Activated CD8-positive, alpha-beta T cell treated with anti-CD3 and anti-CD28 coated beads for 36 hours (primary cell): Measurements from ENCODE around the gene CCDC85A. TPM values are rescaled to one million over a fixed set of nuclear protein-coding genes. Genes with fewer than 3 reads are reported as not detected.

Experiments
- ATAC-seq: fragments of 200-7000 bp; cut with Tn5 transposase; one replicate; pipeline ENCODE4 v1.10.0; 2021; ENCODE audit warnings: mild to moderate bottlenecking, moderate library complexity
- CTCF ChIA-PET: fragments of 350-600 bp; sonication (Branson Sonifier 250); formaldehyde crosslinking; loops from one replicate; lab custom pipeline; 2021; ENCODE audit warnings: antibody characterized with exemption; lab: Charles Lee
- POLR2A ChIA-PET: fragments of 350-600 bp; sonication (Branson Sonifier 250); formaldehyde crosslinking; loops from one replicate; lab custom pipeline; 2021; ENCODE audit warnings: antibody characterized with exemption; lab: Charles Lee
- DNase-seq: peaks from one replicate; pipeline ENCODE4 v3.0.0-alpha.2; 2020
- H3K27ac Mint-ChIP-seq: one replicate; pipeline ENCODE4 v1.8.0; 2021; ENCODE audit warnings: mild to moderate bottlenecking, mixed read lengths
- H3K27me3 Mint-ChIP-seq: one replicate; pipeline ENCODE4 v1.8.0; 2021; ENCODE audit warnings: mixed read lengths
- H3K36me3 Mint-ChIP-seq: one replicate; pipeline ENCODE4 v1.8.0; 2021; ENCODE audit warnings: low read depth, mixed read lengths
- H3K4me1 Mint-ChIP-seq: one replicate; pipeline ENCODE4 v1.8.0; 2021; ENCODE audit warnings: low read depth, mixed read lengths
- H3K4me3 Mint-ChIP-seq: one replicate; pipeline ENCODE4 v1.8.0; 2021; ENCODE audit warnings: mild to moderate bottlenecking, moderate library complexity, mixed read lengths
- H3K9me3 Mint-ChIP-seq: one replicate; pipeline ENCODE4 v1.8.0; 2021; ENCODE audit warnings: mixed read lengths
- intact Hi-C: fragments of 100-400 bp; cut with micrococcal nuclease; formaldehyde crosslinking; loops from one replicate; pipeline ENCODE4 v1.10.0; 2022
- total RNA-seq, 2 experiments: library from RNA; stranded (reverse); gene quantifications; one replicate each; pipeline ENCODE4 v1.2.3, GENCODE V29; 2021
- TF ChIP-seq, protein P1 (sequence below): fragments of 200-600 bp; IDR thresholded peaks from one replicate; pipeline ENCODE4 v1.8.0; 2022; ENCODE audit warnings: antibody characterized with exemption, mild to moderate bottlenecking

Gene CCDC85A
- total RNA-seq, 2 experiments from 2014 or later = not detected

DNA sequence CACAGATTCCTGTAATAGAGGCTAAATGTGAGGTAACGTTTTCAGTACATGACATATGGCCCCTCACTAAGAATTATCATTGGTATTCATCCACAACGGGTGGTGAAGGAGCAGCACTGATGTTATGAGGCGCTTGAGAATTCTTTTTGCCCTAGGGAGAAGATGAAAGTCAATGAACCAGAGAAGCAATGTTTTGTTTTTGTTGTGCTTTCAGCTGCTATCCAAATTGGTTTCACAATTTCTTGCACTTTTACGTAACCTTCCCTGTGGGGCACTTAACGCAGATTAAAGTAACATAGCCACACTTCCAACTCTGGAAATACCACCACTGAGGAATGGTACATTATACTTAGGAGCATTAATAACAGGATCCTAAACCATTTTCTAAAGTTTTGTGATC, 13.3 kb upstream of the CCDC85A start:
- TF ChIP-seq, protein P1, sequence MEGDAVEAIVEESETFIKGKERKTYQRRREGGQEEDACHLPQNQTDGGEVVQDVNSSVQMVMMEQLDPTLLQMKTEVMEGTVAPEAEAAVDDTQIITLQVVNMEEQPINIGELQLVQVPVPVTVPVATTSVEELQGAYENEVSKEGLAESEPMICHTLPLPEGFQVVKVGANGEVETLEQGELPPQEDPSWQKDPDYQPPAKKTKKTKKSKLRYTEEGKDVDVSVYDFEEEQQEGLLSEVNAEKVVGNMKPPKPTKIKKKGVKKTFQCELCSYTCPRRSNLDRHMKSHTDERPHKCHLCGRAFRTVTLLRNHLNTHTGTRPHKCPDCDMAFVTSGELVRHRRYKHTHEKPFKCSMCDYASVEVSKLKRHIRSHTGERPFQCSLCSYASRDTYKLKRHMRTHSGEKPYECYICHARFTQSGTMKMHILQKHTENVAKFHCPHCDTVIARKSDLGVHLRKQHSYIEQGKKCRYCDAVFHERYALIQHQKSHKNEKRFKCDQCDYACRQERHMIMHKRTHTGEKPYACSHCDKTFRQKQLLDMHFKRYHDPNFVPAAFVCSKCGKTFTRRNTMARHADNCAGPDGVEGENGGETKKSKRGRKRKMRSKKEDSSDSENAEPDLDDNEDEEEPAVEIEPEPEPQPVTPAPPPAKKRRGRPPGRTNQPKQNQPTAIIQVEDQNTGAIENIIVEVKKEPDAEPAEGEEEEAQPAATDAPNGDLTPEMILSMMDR = no peak
- Mint-ChIP-seq H3K4me1 (no peaks in the 10 kb centered on the region), H3K4me3 (no peak overlapping the region), H3K27ac (no peak overlapping the region), H3K36me3 (no peaks in the 10 kb centered on the region), H3K9me3 (peaks cover 2% of the 10 kb centered on the region), H3K27me3 (no peaks in the 10 kb centered on the region)
- DNase-seq (no peak), ATAC-seq (no peak)
- CTCF ChIA-PET = interaction anchor here (2.5 kb wide), 1 partner anchor 13 kb away, joined by 9 read pairs; the partner anchor contains the start of gene CCDC85A
- POLR2A ChIA-PET = no interaction called here
- intact Hi-C loops = no loop called here

DNA sequence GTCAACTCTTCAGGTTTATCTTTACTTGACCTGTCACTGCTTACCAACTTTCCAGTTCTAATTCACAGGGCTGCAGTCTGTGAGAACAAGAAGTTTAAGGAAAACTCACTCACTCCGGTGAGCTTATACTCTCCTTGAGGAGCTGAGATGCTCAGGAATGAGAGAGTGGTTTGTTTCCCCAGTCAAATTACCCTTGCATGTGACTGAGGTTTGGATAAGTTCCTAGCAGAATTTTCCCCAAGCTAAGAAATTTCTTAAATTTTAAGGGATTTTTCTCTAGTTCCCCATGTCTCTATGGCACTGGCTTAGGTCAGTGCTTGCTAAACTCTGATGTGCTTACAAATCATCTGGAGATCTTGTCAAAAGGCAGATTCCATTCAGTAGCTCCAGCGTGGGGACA, 12.8 kb upstream of the CCDC85A start:
- ChIA-PET CTCF (interaction anchor here (2.5 kb wide), 1 partner anchor 12 kb away, joined by 9 read pairs; the partner anchor contains the start of gene CCDC85A), POLR2A (no interaction called here)
- H3K36me3 Mint-ChIP-seq = no peaks in the 10 kb centered on the region
- H3K27me3 Mint-ChIP-seq = no peaks in the 10 kb centered on the region
- peaks cover 2% of the 10 kb centered on the region for H3K9me3 Mint-ChIP-seq
- DNase-seq (no peak), ATAC-seq (no peak)
- TF ChIP-seq, protein P1 = no peak
- H3K4me3 Mint-ChIP-seq = no peak overlapping the region
- H3K4me1 Mint-ChIP-seq = no peaks in the 10 kb centered on the region
- no peak overlapping the region for H3K27ac Mint-ChIP-seq
- intact Hi-C loops = no loop called here

DNA sequence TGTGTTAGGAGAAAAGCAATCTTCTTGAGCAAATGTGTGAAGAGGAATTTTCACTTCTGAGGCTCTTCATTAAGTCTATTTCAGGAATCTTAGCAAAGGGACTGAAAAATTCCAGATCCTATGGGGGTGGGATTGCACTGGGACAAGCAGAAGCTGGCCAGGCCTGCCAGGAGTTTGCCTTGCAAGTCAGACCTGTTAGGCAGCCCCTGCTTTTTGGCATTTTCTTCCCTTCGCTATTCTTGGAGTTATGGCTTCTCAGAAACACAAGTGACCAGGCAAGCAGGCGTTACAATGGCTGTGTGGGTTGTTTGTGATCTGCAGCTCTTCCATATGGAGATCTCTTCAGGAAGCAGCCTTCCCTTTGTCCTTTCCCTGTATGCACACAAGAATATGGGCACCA, 8.0 kb upstream of the CCDC85A start:
- TF ChIP-seq, protein P1 = no peak

DNA sequence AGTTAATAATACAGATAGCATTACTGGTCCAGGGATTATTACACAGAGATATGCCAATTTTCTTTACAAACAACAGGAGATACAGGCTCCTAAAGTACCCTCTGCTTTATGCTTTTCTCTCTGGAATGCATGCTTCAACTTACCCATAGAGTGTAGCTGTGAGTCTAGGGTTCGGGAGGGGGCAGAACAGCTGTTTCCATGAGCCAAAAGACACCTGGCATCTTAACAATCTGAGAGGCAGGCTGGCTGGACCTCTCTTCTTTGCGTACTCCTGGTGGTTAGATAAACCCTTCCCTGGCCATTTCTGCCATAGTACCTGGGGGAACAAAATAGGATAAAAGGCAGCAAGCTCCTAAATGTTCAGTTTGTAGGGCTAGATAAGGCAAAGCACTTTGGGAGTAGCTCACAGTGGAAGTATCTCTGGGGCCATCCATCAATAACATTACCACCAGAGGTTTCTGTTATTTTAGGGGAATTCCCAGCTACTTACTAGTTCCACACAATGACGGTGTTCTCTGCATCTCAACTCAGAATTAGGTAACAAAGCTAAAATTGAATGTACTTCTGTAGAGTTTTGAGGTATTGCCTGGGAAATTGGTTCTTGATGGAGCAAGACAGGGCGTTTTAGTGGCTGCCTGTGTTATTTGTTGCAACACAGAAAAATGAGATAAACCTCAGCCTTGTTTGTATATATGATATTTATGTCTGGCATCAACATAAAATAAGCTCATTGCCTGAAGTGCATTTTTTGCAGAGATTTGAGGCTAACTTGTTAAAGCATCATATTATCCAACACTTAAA, 6.2 kb upstream of the CCDC85A start:
- H3K36me3 Mint-ChIP-seq = no peaks in the 10 kb centered on the region
- ATAC-seq (no peak), DNase-seq (no peak)
- no peak overlapping the region for H3K27ac Mint-ChIP-seq
- no peak overlapping the region for H3K4me3 Mint-ChIP-seq
- H3K27me3 Mint-ChIP-seq = peaks cover 15% of the 10 kb centered on the region
- intact Hi-C loops = no loop called here
- H3K4me1 Mint-ChIP-seq = no peaks in the 10 kb centered on the region
- no peaks in the 10 kb centered on the region for H3K9me3 Mint-ChIP-seq
- POLR2A ChIA-PET = no interaction called here
- TF ChIP-seq, protein P1 = no peak
- CTCF ChIA-PET = interaction anchor here (1.3 kb wide), 1 partner anchor 11 kb away, joined by 6 read pairs; no protein-coding TSS in a partner anchor

More for the DNA sequence above, 8.0 kb upstream of the CCDC85A start:
- ChIA-PET POLR2A (no interaction called here), CTCF (no interaction called here)
- intact Hi-C loops = no loop called here
- Mint-ChIP-seq H3K27me3 (peaks cover 6% of the 10 kb centered on the region), H3K4me1 (no peaks in the 10 kb centered on the region), H3K9me3 (peaks cover 2% of the 10 kb centered on the region), H3K36me3 (no peaks in the 10 kb centered on the region), H3K4me3 (no peak overlapping the region), H3K27ac (no peak overlapping the region)
- no peak for ATAC-seq
- no peak for DNase-seq

GRCh38 chr2:56179931-56180330, 3.9 kb upstream of the CCDC85A start:
- ChIA-PET CTCF (interaction anchor here (0.6 kb wide), 1 partner anchor 409 kb away, joined by 4 read pairs; no protein-coding TSS in a partner anchor), POLR2A (no interaction called here)
- Mint-ChIP-seq H3K36me3 (no peaks in the 10 kb centered on the region), H3K4me3 (no peak overlapping the region), H3K4me1 (peaks cover 2% of the 10 kb centered on the region), H3K27me3 (peaks cover 23% of the 10 kb centered on the region), H3K27ac (no peak overlapping the region), H3K9me3 (no peaks in the 10 kb centered on the region)
- ATAC-seq (no peak), DNase-seq (no peak)
- TF ChIP-seq, protein P1 = no peak
- intact Hi-C loops = loop anchor here (5.0 to 10.0 kb wide), 2 partner anchors 565 to 1337 kb away; no protein-coding TSS in a partner anchor
